ENCODE measurements around the gene TNRC6A. TPM values are rescaled to one million over a fixed set of nuclear protein-coding genes. Genes with fewer than 3 reads are reported as not detected.
A peak's percentile ranks its signal among the peaks of the same experiment; 100 is the strongest.

TNRC6A gene
- total and polyA plus RNA-seq, 2 experiments from 2014 or later: 93.1 to 124 TPM

DNA sequence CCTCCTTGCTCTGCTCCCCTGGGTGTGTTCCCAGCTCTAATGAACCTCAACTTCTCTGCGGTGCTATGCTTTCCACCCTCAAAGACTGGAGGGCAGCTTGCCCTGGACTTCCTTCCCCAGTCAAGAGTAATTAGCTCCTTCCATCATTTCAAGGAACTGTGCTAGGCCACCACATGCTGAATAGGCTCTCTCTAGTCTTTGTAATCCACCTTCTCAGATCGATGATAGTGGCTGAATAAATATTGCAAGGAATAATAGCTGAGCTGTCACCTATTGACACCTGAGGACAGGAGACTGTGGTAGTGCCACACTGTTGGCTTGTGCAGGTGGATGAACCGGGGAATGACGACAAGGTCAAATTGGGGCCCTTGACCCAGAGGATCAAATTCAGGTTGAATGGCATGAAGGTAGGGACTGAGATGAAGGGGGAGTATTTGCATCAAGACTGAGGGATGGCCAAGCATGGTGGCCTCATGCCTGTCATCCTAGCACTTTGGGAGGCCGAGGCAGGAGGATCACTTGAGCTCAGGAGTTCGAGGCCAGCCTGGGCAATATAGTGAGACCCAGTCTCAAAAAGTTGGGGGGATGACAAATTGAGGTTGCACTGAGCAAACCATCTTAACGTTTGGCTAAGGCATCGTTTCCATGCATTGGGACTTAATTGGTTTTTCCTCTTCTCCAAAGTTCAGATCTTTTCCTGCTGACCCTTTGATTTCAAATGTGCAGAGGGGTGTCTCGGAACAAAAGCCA, 97.5 kb downstream of the TNRC6A start:
- Mint-ChIP-seq H3K4me3 (no peak overlapping the region), H3K36me3 (ENCODE audit: low read depth) (peaks cover 51% of the 10 kb centered on the region), H3K27me3 (ENCODE audit: insufficient read depth, low read depth, poor library complexity) (peaks cover 12% of the 10 kb centered on the region), H3K27ac (no peak overlapping the region), H3K4me1 (no peaks in the 10 kb centered on the region), H3K9me3 (no peaks in the 10 kb centered on the region)
- DNase-seq (ENCODE audit: low spot score): no peak
- ATAC-seq: no peak
- Histone ChIP-seq H4K20me1 (replicated peaks; ENCODE audit: insufficient read depth) (peaks cover 5% of the 10 kb centered on the region; the same call in 1 of the 2 replicates), H3K79me2 (replicated peaks; ENCODE audit: insufficient read depth) (no peaks in the 10 kb centered on the region), H3K4me3 (no peak overlapping the region), H3K27ac (ENCODE audit: low read depth) (no peak overlapping the region), H3F3A (replicated peaks; ENCODE audit: low read depth) (peaks cover 18% of the 10 kb centered on the region; the same call in 1 of the 2 replicates), H3K27me3 (ENCODE audit: insufficient read depth) (no peaks in the 10 kb centered on the region), H3K4me1 (ENCODE audit: insufficient read depth) (no peaks in the 10 kb centered on the region), H3K4me2 (no peak overlapping the region), H3K36me3 (ENCODE audit: insufficient read depth) (peaks cover 30% of the 10 kb centered on the region), H2AFZ (no peak overlapping the region), H3K9me2 (ENCODE audit: insufficient read depth) (no peaks in the 10 kb centered on the region)
- TF ChIP-seq, protein P1, sequence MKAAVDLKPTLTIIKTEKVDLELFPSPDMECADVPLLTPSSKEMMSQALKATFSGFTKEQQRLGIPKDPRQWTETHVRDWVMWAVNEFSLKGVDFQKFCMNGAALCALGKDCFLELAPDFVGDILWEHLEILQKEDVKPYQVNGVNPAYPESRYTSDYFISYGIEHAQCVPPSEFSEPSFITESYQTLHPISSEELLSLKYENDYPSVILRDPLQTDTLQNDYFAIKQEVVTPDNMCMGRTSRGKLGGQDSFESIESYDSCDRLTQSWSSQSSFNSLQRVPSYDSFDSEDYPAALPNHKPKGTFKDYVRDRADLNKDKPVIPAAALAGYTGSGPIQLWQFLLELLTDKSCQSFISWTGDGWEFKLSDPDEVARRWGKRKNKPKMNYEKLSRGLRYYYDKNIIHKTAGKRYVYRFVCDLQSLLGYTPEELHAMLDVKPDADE (IDR thresholded peaks at IDR 0.05): no peak
- TF ChIP-seq EZH2phosphoT487 (IDR thresholded peaks at IDR 0.05; ENCODE audit: unreplicated experiment) (no peak), EZH2 (IDR thresholded peaks at IDR 0.05; ENCODE audit: low read depth, unreplicated experiment) (no peak), NANOG (IDR thresholded peaks at IDR 0.05; ENCODE audit: borderline replicate concordance) (no peak), POLR2AphosphoS5 (IDR thresholded peaks at IDR 0.05; ENCODE audit: low read depth) (0 out of 2 replicates have a peak, but pooled peaks have one; percentile 20)
- TF ChIP-seq, protein P2, sequence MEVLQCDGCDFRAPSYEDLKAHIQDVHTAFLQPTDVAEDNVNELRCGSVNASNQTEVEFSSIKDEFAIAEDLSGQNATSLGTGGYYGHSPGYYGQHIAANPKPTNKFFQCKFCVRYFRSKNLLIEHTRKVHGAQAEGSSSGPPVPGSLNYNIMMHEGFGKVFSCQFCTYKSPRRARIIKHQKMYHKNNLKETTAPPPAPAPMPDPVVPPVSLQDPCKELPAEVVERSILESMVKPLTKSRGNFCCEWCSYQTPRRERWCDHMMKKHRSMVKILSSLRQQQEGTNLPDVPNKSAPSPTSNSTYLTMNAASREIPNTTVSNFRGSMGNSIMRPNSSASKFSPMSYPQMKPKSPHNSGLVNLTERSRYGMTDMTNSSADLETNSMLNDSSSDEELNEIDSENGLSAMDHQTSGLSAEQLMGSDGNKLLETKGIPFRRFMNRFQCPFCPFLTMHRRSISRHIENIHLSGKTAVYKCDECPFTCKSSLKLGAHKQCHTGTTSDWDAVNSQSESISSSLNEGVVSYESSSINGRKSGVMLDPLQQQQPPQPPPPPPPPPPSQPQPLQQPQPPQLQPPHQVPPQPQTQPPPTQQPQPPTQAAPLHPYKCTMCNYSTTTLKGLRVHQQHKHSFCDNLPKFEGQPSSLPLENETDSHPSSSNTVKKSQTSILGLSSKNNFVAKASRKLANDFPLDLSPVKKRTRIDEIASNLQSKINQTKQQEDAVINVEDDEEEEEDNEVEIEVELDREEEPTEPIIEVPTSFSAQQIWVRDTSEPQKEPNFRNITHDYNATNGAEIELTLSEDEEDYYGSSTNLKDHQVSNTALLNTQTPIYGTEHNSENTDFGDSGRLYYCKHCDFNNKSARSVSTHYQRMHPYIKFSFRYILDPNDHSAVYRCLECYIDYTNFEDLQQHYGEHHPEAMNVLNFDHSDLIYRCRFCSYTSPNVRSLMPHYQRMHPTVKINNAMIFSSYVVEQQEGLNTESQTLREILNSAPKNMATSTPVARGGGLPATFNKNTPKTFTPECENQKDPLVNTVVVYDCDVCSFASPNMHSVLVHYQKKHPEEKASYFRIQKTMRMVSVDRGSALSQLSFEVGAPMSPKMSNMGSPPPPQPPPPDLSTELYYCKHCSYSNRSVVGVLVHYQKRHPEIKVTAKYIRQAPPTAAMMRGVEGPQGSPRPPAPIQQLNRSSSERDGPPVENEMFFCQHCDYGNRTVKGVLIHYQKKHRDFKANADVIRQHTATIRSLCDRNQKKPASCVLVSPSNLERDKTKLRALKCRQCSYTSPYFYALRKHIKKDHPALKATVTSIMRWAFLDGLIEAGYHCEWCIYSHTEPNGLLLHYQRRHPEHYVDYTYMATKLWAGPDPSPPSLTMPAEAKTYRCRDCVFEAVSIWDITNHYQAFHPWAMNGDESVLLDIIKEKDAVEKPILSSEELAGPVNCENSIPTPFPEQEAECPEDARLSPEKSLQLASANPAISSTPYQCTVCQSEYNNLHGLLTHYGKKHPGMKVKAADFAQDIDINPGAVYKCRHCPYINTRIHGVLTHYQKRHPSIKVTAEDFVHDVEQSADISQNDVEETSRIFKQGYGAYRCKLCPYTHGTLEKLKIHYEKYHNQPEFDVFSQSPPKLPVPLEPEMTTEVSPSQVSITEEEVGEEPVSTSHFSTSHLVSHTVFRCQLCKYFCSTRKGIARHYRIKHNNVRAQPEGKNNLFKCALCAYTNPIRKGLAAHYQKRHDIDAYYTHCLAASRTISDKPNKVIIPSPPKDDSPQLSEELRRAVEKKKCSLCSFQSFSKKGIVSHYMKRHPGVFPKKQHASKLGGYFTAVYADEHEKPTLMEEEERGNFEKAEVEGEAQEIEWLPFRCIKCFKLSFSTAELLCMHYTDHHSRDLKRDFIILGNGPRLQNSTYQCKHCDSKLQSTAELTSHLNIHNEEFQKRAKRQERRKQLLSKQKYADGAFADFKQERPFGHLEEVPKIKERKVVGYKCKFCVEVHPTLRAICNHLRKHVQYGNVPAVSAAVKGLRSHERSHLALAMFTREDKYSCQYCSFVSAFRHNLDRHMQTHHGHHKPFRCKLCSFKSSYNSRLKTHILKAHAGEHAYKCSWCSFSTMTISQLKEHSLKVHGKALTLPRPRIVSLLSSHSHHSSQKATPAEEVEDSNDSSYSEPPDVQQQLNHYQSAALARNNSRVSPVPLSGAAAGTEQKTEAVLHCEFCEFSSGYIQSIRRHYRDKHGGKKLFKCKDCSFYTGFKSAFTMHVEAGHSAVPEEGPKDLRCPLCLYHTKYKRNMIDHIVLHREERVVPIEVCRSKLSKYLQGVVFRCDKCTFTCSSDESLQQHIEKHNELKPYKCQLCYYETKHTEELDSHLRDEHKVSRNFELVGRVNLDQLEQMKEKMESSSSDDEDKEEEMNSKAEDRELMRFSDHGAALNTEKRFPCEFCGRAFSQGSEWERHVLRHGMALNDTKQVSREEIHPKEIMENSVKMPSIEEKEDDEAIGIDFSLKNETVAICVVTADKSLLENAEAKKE (CRISPR knock-in tag; IDR thresholded peaks at IDR 0.05): no peak
